H1 (cell line): ENCODE results near the gene HK1. TPM values are rescaled to one million over a fixed set of nuclear protein-coding genes. Genes with fewer than 3 reads are reported as not detected.

Source experiments
- BCL11A ChIP-seq, 2 experiments: IDR thresholded peaks; one replicate each; pipeline ENCODE4 v1.6.1; 2011; ENCODE audit warnings: low read depth in 2 of 2, low read length in 2 of 2, mild to moderate bottlenecking in 2 of 2
- CTBP2 ChIP-seq: IDR thresholded peaks from 2 replicates; pipeline ENCODE4 v1.7.0; 2011; ENCODE audit warnings: borderline replicate concordance, mild to moderate bottlenecking, moderate library complexity, mixed read lengths, low read length; ENCODE audit not compliant: insufficient read depth, insufficient read length
- EZH2 ChIP-seq: fragments of 200-600 bp; sonication (generic); IDR thresholded peaks from 2 replicates; pipeline ENCODE4 v1.7.1; 2012; ENCODE audit warnings: low read depth, mild to moderate bottlenecking, moderate library complexity, low read length, inconsistent platforms; ENCODE audit not compliant: severe bottlenecking
- GABPA ChIP-seq: IDR thresholded peaks from 2 replicates; pipeline ENCODE4 v1.6.1; 2011; ENCODE audit warnings: mild to moderate bottlenecking, low read length, moderate library complexity, borderline replicate concordance; ENCODE audit not compliant: insufficient read depth
- JUND ChIP-seq: IDR thresholded peaks from 2 replicates; pipeline ENCODE4 v1.6.1; 2011; ENCODE audit warnings: mild to moderate bottlenecking, improper control_type of control experiment, low read length
- POLR2AphosphoS5 ChIP-seq: IDR thresholded peaks from 2 replicates; pipeline ENCODE4 v1.6.1; 2011; ENCODE audit warnings: low read depth, low read length
- RAD21 ChIP-seq, 2 experiments: IDR thresholded peaks in 1 of 2; conservative IDR thresholded peaks in 1 of 2; 2 replicates each; pipeline ENCODE4 v1.6.1; 2011; ENCODE audit warnings: low read depth in 2 of 2, low read length in 2 of 2, improper control_type of control experiment in 1 of 2, inconsistent platforms in 1 of 2, mild to moderate bottlenecking in 1 of 2, moderate library complexity in 1 of 2
- RBBP5 ChIP-seq: IDR thresholded peaks from 2 replicates; pipeline ENCODE4 v1.7.1; 2012; ENCODE audit warnings: low read depth, mild to moderate bottlenecking, inconsistent platforms, low read length, moderate library complexity, borderline replicate concordance
- RXRA ChIP-seq: IDR thresholded peaks from 2 replicates; pipeline ENCODE4 v1.6.1; 2011; ENCODE audit warnings: low read depth, mild to moderate bottlenecking, low read length, moderate library complexity; ENCODE audit not compliant: insufficient read depth
- SAP30 ChIP-seq: fragments of 300-600 bp; sonication (generic); IDR thresholded peaks from 2 replicates; pipeline ENCODE4 v1.7.1; 2012; ENCODE audit warnings: low read length, moderate library complexity, mild to moderate bottlenecking, inconsistent platforms; ENCODE audit not compliant: insufficient read depth, insufficient replicate concordance
- SIN3A ChIP-seq, 2 experiments: IDR thresholded peaks in 1 of 2; conservative IDR thresholded peaks in 1 of 2; 2 replicates each; pipeline ENCODE4 v1.6.1; 2011 to 2012; ENCODE audit warnings: low read length in 2 of 2, improper control_type of control experiment in 1 of 2, low read depth in 1 of 2, mild to moderate bottlenecking in 1 of 2
- SP1 ChIP-seq: IDR thresholded peaks from 2 replicates; pipeline ENCODE4 v1.6.1; 2011; ENCODE audit warnings: low read depth, low read length
- SP2 ChIP-seq: IDR thresholded peaks from 2 replicates; pipeline ENCODE4 v1.6.1; 2012; ENCODE audit warnings: mild to moderate bottlenecking, low read length, inconsistent platforms
- SRF ChIP-seq: IDR thresholded peaks from 2 replicates; pipeline ENCODE4 v1.6.1; 2011; ENCODE audit warnings: mild to moderate bottlenecking, low read depth, low read length, moderate library complexity
- TAF1 ChIP-seq: IDR thresholded peaks from 2 replicates; pipeline ENCODE4 v1.6.1; 2011; ENCODE audit warnings: mild to moderate bottlenecking, low read depth, low read length
- TAF7 ChIP-seq: optimal IDR thresholded peaks from 2 replicates; pipeline ENCODE3; 2011; ENCODE audit warnings: low read depth, mild to moderate bottlenecking, inconsistent platforms, low read length, moderate library complexity, borderline replicate concordance
- TBP ChIP-seq: IDR thresholded peaks from 2 replicates; pipeline ENCODE4 v1.6.1; 2011; ENCODE audit warnings: low read depth, low read length, improper control_type of control experiment
- TCF12 ChIP-seq: IDR thresholded peaks from 2 replicates; pipeline ENCODE4 v1.6.1; 2011; ENCODE audit warnings: low read depth, mild to moderate bottlenecking, low read length
- TEAD4 ChIP-seq: IDR thresholded peaks from 2 replicates; pipeline ENCODE4 v1.6.1; 2012; ENCODE audit warnings: low read depth, low read length, inconsistent platforms, mixed read lengths
- YY1 ChIP-seq: IDR thresholded peaks from 2 replicates; pipeline ENCODE4 v1.6.1; 2011; ENCODE audit warnings: low read depth, mild to moderate bottlenecking, low read length
- polyA plus RNA-seq, 7 experiments: library from polyadenylated mRNA; depleted of rRNA in 3 of 7; stranded (reverse) in 5 of 7; unstranded in 2 of 7; fragments of >200 nt in 5 of 7; fragments of 200-250 nt in 2 of 7; gene quantifications; 1 replicate in 5 of 7; 2 replicates in 1 of 7; 4 replicates in 1 of 7; pipeline versions ENCODE4 v1.2.1 to v1.2.3, GENCODE V29; 2011 to 2013; ENCODE audit warnings: missing spikeins in 2 of 7, mixed read lengths in 2 of 7
- total RNA-seq: library from RNA; stranded (reverse); fragmentation: NEBNext Ultra II Directional; extraction: Animal tissue kit (Norgen Biotek cat#: 25700); gene quantifications from 2 replicates; pipeline ENCODE4 v1.2.1, GENCODE V29; 2021
- TF ChIP-seq, protein P1 (sequence below): IDR thresholded peaks from 2 replicates; pipeline ENCODE4 v1.6.1; 2012; ENCODE audit warnings: inconsistent platforms
- TF ChIP-seq, protein P2 (sequence below): IDR thresholded peaks from 2 replicates; pipeline ENCODE4 v1.6.1; 2012; ENCODE audit warnings: low read length, inconsistent platforms

HK1 gene
- total and polyA plus RNA-seq, 2 of the 8 experiments (the other 6 are each of a cell fraction or from before 2014, with no cell fraction given): 55.8 to 247 TPM

DNA sequence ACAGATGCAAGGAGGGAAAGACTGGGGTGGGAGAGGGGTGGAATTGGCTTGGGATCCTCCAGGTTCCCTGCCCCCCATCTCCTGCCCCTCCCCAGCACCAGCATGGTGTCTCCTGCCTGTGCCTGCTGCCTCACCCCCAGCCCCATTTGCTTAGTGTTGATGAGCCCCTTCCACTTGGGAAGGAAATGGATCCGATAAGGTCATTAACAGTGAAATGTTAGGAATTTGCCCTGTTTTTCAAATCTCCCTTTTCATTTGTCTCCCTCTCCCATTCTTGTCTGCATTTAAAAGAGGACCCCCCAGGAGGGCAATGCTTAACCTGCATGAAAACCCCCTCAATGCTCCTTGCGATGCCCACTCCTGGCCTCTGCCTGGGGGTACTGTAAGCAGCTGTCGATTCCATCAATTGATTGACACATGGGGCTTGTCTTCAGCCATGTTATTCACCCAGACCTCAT lies 51.5 kb downstream of the HK1 start (continued):
- no peak for TF ChIP-seq SRF
- no peak for TF ChIP-seq POLR2AphosphoS5
- no peak for TF ChIP-seq SP2
- TF ChIP-seq TAF7: no peak
- peak; percentile 76; the same call in 1 of the 2 replicates for TF ChIP-seq SP1
- TF ChIP-seq CTBP2: peak; percentile 79
- peak; percentile 90 for TF ChIP-seq TEAD4
- TF ChIP-seq, protein P1, sequence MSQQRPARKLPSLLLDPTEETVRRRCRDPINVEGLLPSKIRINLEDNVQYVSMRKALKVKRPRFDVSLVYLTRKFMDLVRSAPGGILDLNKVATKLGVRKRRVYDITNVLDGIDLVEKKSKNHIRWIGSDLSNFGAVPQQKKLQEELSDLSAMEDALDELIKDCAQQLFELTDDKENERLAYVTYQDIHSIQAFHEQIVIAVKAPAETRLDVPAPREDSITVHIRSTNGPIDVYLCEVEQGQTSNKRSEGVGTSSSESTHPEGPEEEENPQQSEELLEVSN: no peak
- TF ChIP-seq YY1: peak; percentile 71; the same call in 1 of the 2 replicates
- TF ChIP-seq, protein P2, sequence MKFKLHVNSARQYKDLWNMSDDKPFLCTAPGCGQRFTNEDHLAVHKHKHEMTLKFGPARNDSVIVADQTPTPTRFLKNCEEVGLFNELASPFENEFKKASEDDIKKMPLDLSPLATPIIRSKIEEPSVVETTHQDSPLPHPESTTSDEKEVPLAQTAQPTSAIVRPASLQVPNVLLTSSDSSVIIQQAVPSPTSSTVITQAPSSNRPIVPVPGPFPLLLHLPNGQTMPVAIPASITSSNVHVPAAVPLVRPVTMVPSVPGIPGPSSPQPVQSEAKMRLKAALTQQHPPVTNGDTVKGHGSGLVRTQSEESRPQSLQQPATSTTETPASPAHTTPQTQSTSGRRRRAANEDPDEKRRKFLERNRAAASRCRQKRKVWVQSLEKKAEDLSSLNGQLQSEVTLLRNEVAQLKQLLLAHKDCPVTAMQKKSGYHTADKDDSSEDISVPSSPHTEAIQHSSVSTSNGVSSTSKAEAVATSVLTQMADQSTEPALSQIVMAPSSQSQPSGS: peak; percentile 78; the same call in 1 of the 2 replicates
- peak; percentile 41; the same call in 1 of the 2 replicates for TF ChIP-seq TBP
- TF ChIP-seq RBBP5: 0 out of 2 replicates have a peak, but pooled peaks have one; percentile 41
- no peak for TF ChIP-seq RAD21 (IDR thresholded peaks at IDR 0.05 in 1 of 2, conservative IDR thresholded peaks at IDR 0.05 in 1 of 2; ENCODE audit: low read depth in 2 of 2, low read length in 2 of 2)
- TF ChIP-seq TAF1: 0 out of 2 replicates have a peak, but pooled peaks have one; percentile 3
- TF ChIP-seq GABPA: no peak
- peak in 1 of 2 experiments; percentile 53; a peak in 2 of 4 replicates for TF ChIP-seq SIN3A (conservative IDR thresholded peaks at IDR 0.05 in 1 of 2, IDR thresholded peaks at IDR 0.05 in 1 of 2; ENCODE audit: low read depth in 1 of 2, low read length in 2 of 2)
- TF ChIP-seq SAP30: no peak
- 0 out of 2 replicates have a peak, but pooled peaks have one; percentile 22 for TF ChIP-seq JUND
- no peak for TF ChIP-seq BCL11A (IDR thresholded peaks at IDR 0.05; ENCODE audit: low read depth in 2 of 2, low read length in 2 of 2)
- TF ChIP-seq RXRA: 0 out of 2 replicates have a peak, but pooled peaks have one; percentile 47
- TF ChIP-seq TCF12: peak; percentile 20; the same call in 1 of the 2 replicates
- no peak for TF ChIP-seq EZH2
